IMR-90 (cell line): ENCODE data around the gene KCNT1. TPM values are rescaled to one million over a fixed set of nuclear protein-coding genes. Genes with fewer than 3 reads are reported as not detected.

Experiments used
- ATAC-seq: fragments of 200-7000 bp; cut with Tn5 transposase; 2 replicates; pipeline ENCODE4 v1.9.1; 2020; ENCODE audit warnings: low read depth, mild to moderate bottlenecking, moderate library complexity
- BruUV-seq: library from RNA; stranded (reverse); fragments of 400-500 nt; replicated peaks from 2 replicates; lab custom pipeline; 2021; lab: Mats Ljungman, UMichigan
- CTCF ChIA-PET: fragments of 300-600 bp; formaldehyde crosslinking; extraction: SDS; loops from one replicate; lab custom pipeline; 2021; ENCODE audit warnings: antibody characterized with exemption; lab: Yijun Ruan, JAX
- POLR2A ChIA-PET: fragments of 300-600 bp; sonication (Branson Sonifier 250); formaldehyde crosslinking; loops from one replicate; lab custom pipeline; 2022; ENCODE audit warnings: antibody characterized with exemption; ENCODE audit not compliant: unreplicated experiment; lab: Charles Lee
- DNase-seq: peaks from one replicate; pipeline ENCODE4 v3.0.0; 2013
- H2AFZ ChIP-seq: replicated peaks from 2 replicates; pipeline ENCODE3; 2013; ENCODE audit warnings: low read length, mild to moderate bottlenecking; ENCODE audit not compliant: poor library complexity
- H2AK5ac ChIP-seq: 2 replicates; pipeline ENCODE4 v1.6.1; 2013; ENCODE audit warnings: low read depth, low read length, inconsistent platforms
- H2AK9ac ChIP-seq: replicated peaks from 2 replicates; pipeline ENCODE3; 2013; ENCODE audit warnings: mild to moderate bottlenecking, low read depth, low read length, moderate library complexity; ENCODE audit not compliant: poor library complexity
- H2BK120ac ChIP-seq: 2 replicates; pipeline ENCODE4 v1.6.1; 2013; ENCODE audit warnings: low read depth, low read length, inconsistent platforms
- H2BK15ac ChIP-seq: 3 replicates; pipeline ENCODE4 v1.6.1; 2013; ENCODE audit warnings: low read depth, low read length, inconsistent platforms
- H2BK20ac ChIP-seq: 2 replicates; pipeline ENCODE4 v1.6.1; 2013; ENCODE audit warnings: low read depth, mild to moderate bottlenecking, inconsistent platforms, low read length, moderate library complexity
- H2BK5ac ChIP-seq: 2 replicates; pipeline ENCODE4 v1.6.1; 2013; ENCODE audit warnings: mild to moderate bottlenecking, low read depth, low read length, inconsistent platforms; ENCODE audit not compliant: poor library complexity, severe bottlenecking
- H3K14ac ChIP-seq: replicated peaks from 2 replicates; pipeline ENCODE4 v1.6.1; 2013; ENCODE audit warnings: low read depth, low read length, inconsistent platforms
- H3K18ac ChIP-seq: 2 replicates; pipeline ENCODE4 v1.6.1; 2013; ENCODE audit warnings: low read depth, low read length, control low read depth
- H3K23ac ChIP-seq: 2 replicates; pipeline ENCODE4 v1.6.1; 2013; ENCODE audit warnings: low read depth, low read length, inconsistent platforms
- H3K27ac ChIP-seq: 2 replicates; pipeline ENCODE4 v1.5.1; 2013; ENCODE audit warnings: mild to moderate bottlenecking, control low read depth, low read length; ENCODE audit not compliant: insufficient read depth
- H3K27me3 ChIP-seq: 2 replicates; pipeline ENCODE4 v1.6.1; 2013; ENCODE audit warnings: low read length; ENCODE audit not compliant: control insufficient read depth, insufficient read depth
- H3K36me3 ChIP-seq: 2 replicates; pipeline ENCODE4 v1.6.1; 2013; ENCODE audit warnings: low read length, mixed read lengths; ENCODE audit not compliant: control insufficient read depth, insufficient read depth
- H3K4ac ChIP-seq: 2 replicates; pipeline ENCODE4 v1.6.1; 2013; ENCODE audit warnings: low read depth, low read length, inconsistent platforms
- H3K4me1 ChIP-seq: 2 replicates; pipeline ENCODE4 v1.6.1; 2013; ENCODE audit warnings: low read length, mixed read lengths; ENCODE audit not compliant: control insufficient read depth, insufficient read depth
- H3K4me2 ChIP-seq: 2 replicates; pipeline ENCODE4 v1.6.1; 2013; ENCODE audit warnings: low read depth, mild to moderate bottlenecking, control low read depth, low read length, moderate library complexity
- H3K4me3 ChIP-seq: 2 replicates; pipeline ENCODE4 v1.5.1; 2013; ENCODE audit warnings: low read depth, mild to moderate bottlenecking, control low read depth, low read length, moderate library complexity; ENCODE audit not compliant: insufficient read depth
- H3K56ac ChIP-seq: 2 replicates; pipeline ENCODE4 v1.6.1; 2013; ENCODE audit warnings: low read length, inconsistent platforms; ENCODE audit not compliant: insufficient read depth; ENCODE audit errors: extremely low read depth
- H3K79me1 ChIP-seq, 2 experiments: 2 replicates each; pipeline ENCODE4 v1.6.1; 2013; ENCODE audit warnings: low read length in 2 of 2, inconsistent platforms in 1 of 2, low read depth in 1 of 2
- H3K9ac ChIP-seq: 2 replicates; pipeline ENCODE4 v1.6.1; 2013; ENCODE audit warnings: low read depth, low read length, control low read depth
- H3K9me1 ChIP-seq: 2 replicates; pipeline ENCODE4 v1.6.1; 2013; ENCODE audit warnings: low read length, inconsistent platforms; ENCODE audit not compliant: insufficient read depth
- H3K9me3 ChIP-seq: 2 replicates; pipeline ENCODE4 v1.6.1; 2013; ENCODE audit warnings: low read length; ENCODE audit not compliant: control insufficient read depth, insufficient read depth
- H4K20me1 ChIP-seq: 2 replicates; pipeline ENCODE4 v1.6.1; 2013; ENCODE audit warnings: low read length, inconsistent platforms; ENCODE audit not compliant: insufficient read depth
- H4K5ac ChIP-seq: 2 replicates; pipeline ENCODE4 v1.6.1; 2013; ENCODE audit warnings: mild to moderate bottlenecking, low read depth, low read length, control low read depth
- H4K8ac ChIP-seq, 2 experiments: 2 replicates each; pipeline ENCODE4 v1.6.1; 2013; ENCODE audit warnings: low read depth in 2 of 2, low read length in 2 of 2, control low read depth in 1 of 2, inconsistent platforms in 1 of 2
- H4K91ac ChIP-seq: 2 replicates; pipeline ENCODE4 v1.6.1; 2013; ENCODE audit warnings: low read depth, low read length, inconsistent platforms; ENCODE audit not compliant: insufficient read depth
- BHLHE40 ChIP-seq: fragments of 150-350 bp; IDR thresholded peaks from 2 replicates; pipeline ENCODE4 v1.6.1; 2016; ENCODE audit warnings: mild to moderate bottlenecking, low read depth, low read length
- CHD1 ChIP-seq: IDR thresholded peaks from 2 replicates; pipeline ENCODE4 v1.6.1; 2012; ENCODE audit warnings: low read depth, low read length, improper control_type of control experiment
- FOS ChIP-seq: fragments of 150-350 bp; IDR thresholded peaks from 2 replicates; pipeline ENCODE4 v1.6.1; 2016; ENCODE audit warnings: low read depth, low read length
- MAZ ChIP-seq: IDR thresholded peaks from 2 replicates; pipeline ENCODE4 v1.6.1; 2012; ENCODE audit warnings: low read depth, mild to moderate bottlenecking, low read length, improper control_type of control experiment, moderate library complexity, borderline replicate concordance
- NFE2L2 ChIP-seq: fragments of 150-350 bp; IDR thresholded peaks from 2 replicates; pipeline ENCODE4 v1.6.1; 2016; ENCODE audit warnings: low read depth, mild to moderate bottlenecking, low read length
- RCOR1 ChIP-seq: IDR thresholded peaks from 2 replicates; pipeline ENCODE4 v1.6.1; 2012; ENCODE audit warnings: mild to moderate bottlenecking, low read length, improper control_type of control experiment; ENCODE audit not compliant: insufficient replicate concordance
- RFX5 ChIP-seq: IDR thresholded peaks from 2 replicates; pipeline ENCODE4 v1.8.0; 2012; ENCODE audit warnings: low read depth, mild to moderate bottlenecking, low read length, moderate library complexity
- USF2 ChIP-seq: fragments of 150-350 bp; IDR thresholded peaks from 2 replicates; pipeline ENCODE4 v1.6.1; 2017; ENCODE audit warnings: mild to moderate bottlenecking, antibody characterized with exemption, low read length, low read depth
- WGBS, 2 experiments: methylation state at CpG; one replicate each; pipeline versions ENCODE4 v1.1.5 to v1.1.7; 2013; ENCODE audit warnings: missing lambda C conversion rate in 2 of 2; ENCODE audit not compliant: insufficient read length in 1 of 2; ENCODE audit errors: extremely low coverage in 2 of 2; 5-methylcytosine and 5-hydroxymethylcytosine counted together
- dilution Hi-C: fragments of 300-500 bp; cut with HindIII; formaldehyde crosslinking; loops from one replicate; pipeline ENCODE4 v1.14.3; 2018; ENCODE audit warnings: low sequenced_read_pairs; ENCODE audit not compliant: unreplicated experiment
- in situ Hi-C: fragments of 300-500 bp; cut with MboI; formaldehyde crosslinking; loops from 3 replicates; pipeline ENCODE4 v1.14.3; 2019; ENCODE audit warnings: low sequenced_read_pairs, inconsistent platforms, mixed read lengths
- intact Hi-C: fragments of 100-400 bp; cut with micrococcal nuclease; formaldehyde crosslinking; loops from 2 replicates; pipeline ENCODE4 v1.10.0; 2022
- polyA plus RNA-seq, 3 experiments: library from polyadenylated mRNA; depleted of rRNA; stranded (reverse); fragments of >200 nt; gene quantifications; 2 replicates each; pipeline ENCODE4 v1.2.3, GENCODE V29; 2012; ENCODE audit warnings: low replicate concordance in 1 of 3
- total RNA-seq: library from RNA; depleted of rRNA; stranded (reverse); fragments of >200 nt; gene quantifications from 2 replicates; pipeline ENCODE4 v1.2.3, GENCODE V29; 2012
- TF ChIP-seq, protein P1 (sequence below): fragments of 150-350 bp; IDR thresholded peaks from 2 replicates; pipeline ENCODE4 v1.6.1; 2016; ENCODE audit warnings: low read depth, mild to moderate bottlenecking, low read length, moderate library complexity, borderline replicate concordance
- TF ChIP-seq, protein P2 (sequence below): conservative IDR thresholded peaks from 2 replicates; pipeline ENCODE4 v1.5.1; 2012; ENCODE audit warnings: mild to moderate bottlenecking, low read depth, low read length, improper control_type of control experiment

Gene KCNT1
- total and polyA plus RNA-seq, 2 of the 4 experiments (the other 2 are of a cell fraction) = not detected

GRCh38 chr9:135673941-135674340, 28.0 kb upstream of the KCNT1 start:
- in situ Hi-C loops = no loop called here

More at GRCh38 chr9:135673941-135674340, 28.0 kb upstream of the KCNT1 start:
- H3K18ac ChIP-seq = no peak overlapping the region
- TF ChIP-seq RFX5 (no peak), NFE2L2 (no peak), RCOR1 (no peak), MAZ (no peak), USF2 (no peak), CHD1 (no peak), FOS (no peak), BHLHE40 (no peak)
- TF ChIP-seq, protein P1, sequence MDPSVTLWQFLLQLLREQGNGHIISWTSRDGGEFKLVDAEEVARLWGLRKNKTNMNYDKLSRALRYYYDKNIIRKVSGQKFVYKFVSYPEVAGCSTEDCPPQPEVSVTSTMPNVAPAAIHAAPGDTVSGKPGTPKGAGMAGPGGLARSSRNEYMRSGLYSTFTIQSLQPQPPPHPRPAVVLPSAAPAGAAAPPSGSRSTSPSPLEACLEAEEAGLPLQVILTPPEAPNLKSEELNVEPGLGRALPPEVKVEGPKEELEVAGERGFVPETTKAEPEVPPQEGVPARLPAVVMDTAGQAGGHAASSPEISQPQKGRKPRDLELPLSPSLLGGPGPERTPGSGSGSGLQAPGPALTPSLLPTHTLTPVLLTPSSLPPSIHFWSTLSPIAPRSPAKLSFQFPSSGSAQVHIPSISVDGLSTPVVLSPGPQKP = no peak
- TF ChIP-seq, protein P2, sequence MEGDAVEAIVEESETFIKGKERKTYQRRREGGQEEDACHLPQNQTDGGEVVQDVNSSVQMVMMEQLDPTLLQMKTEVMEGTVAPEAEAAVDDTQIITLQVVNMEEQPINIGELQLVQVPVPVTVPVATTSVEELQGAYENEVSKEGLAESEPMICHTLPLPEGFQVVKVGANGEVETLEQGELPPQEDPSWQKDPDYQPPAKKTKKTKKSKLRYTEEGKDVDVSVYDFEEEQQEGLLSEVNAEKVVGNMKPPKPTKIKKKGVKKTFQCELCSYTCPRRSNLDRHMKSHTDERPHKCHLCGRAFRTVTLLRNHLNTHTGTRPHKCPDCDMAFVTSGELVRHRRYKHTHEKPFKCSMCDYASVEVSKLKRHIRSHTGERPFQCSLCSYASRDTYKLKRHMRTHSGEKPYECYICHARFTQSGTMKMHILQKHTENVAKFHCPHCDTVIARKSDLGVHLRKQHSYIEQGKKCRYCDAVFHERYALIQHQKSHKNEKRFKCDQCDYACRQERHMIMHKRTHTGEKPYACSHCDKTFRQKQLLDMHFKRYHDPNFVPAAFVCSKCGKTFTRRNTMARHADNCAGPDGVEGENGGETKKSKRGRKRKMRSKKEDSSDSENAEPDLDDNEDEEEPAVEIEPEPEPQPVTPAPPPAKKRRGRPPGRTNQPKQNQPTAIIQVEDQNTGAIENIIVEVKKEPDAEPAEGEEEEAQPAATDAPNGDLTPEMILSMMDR = no peak
- no peak overlapping the region for H3K27ac ChIP-seq
- H3K36me3 ChIP-seq = no peaks in the 10 kb centered on the region
- no peak overlapping the region for H3K23ac ChIP-seq
- no peaks in the 10 kb centered on the region for H3K79me1 ChIP-seq
- no peak overlapping the region for H2AK9ac ChIP-seq
- H2AK5ac ChIP-seq = no peak overlapping the region
- dilution Hi-C loops = no loop called here
- H4K5ac ChIP-seq = no peak overlapping the region
- no peak overlapping the region for H4K91ac ChIP-seq
- no peak overlapping the region for H3K56ac ChIP-seq
- no peak overlapping the region for H3K14ac ChIP-seq
- ATAC-seq (no peak), DNase-seq (no peak)
- H3K9me1 ChIP-seq = no peaks in the 10 kb centered on the region
- H2BK20ac ChIP-seq = no peak overlapping the region
- no peak overlapping the region for H4K8ac ChIP-seq
- no peaks in the 10 kb centered on the region; the same call in 1 of the 2 replicates for H3K27me3 ChIP-seq
- intact Hi-C loops = no loop called here
- H3K9me3 ChIP-seq = peaks cover 3% of the 10 kb centered on the region; the same call in 1 of the 2 replicates
- no peak overlapping the region for H2BK120ac ChIP-seq
- H2BK15ac ChIP-seq = no peak overlapping the region
- no peak overlapping the region for H3K4ac ChIP-seq
- POLR2A ChIA-PET = no interaction called here
- no TSS peak for BruUV-seq
- WGBS, 2 experiments = 80% methylated on average over 2 of the region's 8 CpGs; no CpG with 5 or more reads in 1 of the 2 experiments
- H3K4me2 ChIP-seq = no peak overlapping the region
- no peak overlapping the region for H2AFZ ChIP-seq
- no peaks in the 10 kb centered on the region for H3K4me1 ChIP-seq
- H4K20me1 ChIP-seq = no peaks in the 10 kb centered on the region
- no peak overlapping the region for H2BK5ac ChIP-seq
- no peak overlapping the region for H3K9ac ChIP-seq
- CTCF ChIA-PET = no interaction called here
- H3K4me3 ChIP-seq = no peak overlapping the region
